Measurements from ENCODE around the gene ZHX3.

ZHX3 gene

DNA sequence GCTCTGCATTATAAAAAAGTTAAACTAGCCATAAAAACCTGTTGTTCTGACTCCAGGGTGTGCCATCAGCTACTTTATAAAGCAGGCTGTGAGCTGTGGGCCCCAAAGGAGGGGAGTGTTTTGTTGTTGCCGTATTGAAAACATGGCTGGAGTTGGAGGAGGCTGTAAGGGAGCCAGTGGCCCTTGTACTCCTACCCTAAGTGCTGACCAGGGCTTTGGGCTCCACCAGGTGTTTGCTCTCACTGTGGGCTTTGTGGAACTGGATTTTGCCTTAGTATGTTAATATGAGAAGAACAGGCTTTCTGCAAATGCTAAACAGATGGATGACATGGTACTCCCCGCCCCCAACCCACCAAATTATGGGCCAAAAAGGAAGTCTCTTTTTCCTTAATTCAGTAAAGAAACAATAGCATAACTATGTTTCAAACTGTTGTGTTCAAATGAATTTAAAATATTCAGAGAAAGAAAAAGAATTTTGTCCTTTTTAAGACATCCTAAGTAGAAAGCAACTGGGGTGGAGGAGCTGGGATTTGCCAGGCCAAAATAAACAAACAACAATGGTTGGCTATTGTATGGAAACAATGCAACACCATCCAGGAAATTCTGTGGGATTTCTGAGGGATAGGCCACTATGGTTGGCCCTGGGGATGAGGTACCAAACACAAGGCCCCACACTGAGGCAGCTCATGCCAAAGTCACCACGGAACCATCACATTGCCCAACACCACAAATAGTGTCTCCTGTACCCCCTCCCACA is 116.9 kb downstream of the ZHX3 start:
- no peak for DNase-seq

DNA sequence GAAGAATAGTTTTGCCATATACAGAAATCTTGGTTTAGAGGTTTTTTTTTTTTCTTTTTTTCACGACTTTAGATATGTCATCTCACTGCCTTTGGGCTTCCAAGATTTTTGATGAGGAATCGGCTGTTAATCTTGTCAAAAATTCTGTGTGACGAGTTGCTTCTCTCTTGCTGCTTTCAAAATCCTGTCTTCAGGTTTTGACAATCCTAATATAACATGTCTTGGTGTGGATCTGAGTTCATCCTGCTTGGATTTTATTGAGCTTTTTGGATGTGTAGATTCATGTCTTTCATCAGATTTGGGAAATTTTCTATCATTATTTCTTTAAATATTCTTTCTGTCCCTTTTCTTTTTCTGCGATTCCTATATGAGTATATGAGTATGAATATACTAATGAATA is 119.1 kb downstream of the ZHX3 start:
- no peak for DNase-seq

DNA sequence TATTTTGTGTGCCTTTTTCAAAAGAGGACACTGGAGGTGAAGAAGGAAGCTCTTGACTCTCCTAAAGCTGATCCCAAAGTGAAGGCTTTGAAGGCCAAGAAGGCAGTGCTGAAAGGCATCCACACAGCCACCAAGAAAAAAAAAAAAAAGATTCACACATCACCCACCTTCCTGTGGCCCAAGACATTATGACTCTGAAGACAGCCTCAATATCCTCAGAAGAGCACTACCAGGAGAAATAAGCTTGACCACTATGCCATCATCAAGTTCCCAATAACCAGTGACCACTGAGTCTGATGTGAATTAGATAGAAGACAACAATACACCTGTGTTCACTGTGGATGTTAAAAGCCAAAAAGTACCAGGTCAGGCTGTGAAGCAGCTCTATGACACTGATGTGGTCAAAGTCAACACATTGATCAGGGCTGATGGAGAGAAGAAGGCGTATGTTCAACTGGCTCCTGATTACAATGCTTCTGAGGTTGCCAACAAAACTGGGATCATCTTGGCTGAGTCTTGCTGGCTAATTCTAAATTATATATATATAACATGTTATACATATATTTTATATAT is 120.8 kb downstream of the ZHX3 start:
- DNase-seq = no peak

DNA sequence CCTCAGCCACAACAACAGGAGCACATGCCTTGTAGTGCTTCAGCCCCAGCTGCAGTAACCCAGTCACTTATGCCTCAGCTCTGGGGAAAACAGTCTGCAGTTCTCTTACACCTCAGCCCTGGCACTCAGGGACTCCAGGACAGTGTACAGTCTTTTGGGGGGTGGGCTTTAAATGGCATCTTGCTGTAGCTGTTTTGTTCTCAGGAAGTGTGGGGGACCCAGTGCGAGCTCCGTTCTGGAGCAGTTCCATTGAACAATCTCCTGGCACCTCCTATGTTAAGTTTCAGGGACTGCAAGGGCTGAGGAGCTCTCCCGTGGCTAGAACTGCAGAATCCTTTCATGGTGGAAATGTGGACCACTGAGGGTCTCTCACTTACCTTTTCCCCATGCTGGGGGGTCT is 125.0 kb downstream of the ZHX3 start:
- no peak for DNase-seq

DNA sequence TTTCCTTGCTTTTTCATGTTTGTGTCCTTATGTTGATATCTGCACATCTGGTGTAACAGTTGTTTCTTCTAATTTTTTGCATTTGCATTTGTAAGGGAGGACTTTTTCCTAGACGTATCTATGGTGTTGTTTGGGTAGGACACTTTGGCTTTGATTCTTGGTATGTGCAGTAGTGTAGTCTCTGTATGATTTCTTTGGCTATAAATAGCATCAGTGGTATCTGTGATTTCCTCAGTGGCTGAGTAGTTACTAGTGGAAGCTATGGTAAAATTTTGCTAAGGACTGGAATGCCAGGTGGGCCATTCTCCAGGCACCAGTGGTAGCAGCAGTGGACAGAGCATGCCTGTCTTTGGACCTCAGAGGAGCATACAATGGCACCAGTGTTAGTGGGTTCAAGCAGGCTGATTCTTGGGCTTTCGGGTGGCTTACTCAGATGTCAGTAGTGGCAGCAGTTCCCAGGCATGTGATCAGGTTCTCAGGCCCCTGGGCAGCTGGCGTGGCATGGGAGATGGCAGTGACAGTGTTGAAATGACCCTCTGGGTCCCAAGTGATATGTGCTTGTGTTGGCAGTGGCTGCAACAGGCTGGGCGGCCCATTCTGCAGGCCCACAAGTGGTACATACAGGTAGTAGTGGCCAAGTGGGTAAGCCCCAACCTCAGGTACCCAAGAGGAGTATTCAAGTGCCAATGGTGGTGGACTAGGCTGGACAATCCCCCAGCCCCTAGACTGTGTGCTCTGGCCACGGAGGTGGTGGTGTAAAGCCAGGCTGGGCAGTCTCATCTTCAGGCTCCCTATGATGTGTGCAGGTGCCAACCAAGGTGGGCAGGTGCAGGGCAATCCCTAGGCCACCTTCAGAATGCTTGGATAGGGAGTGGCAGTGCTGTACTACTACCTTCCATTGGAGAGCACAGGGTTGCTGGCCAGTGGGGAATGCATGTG is 125.7 kb downstream of the ZHX3 start:
- no peak for DNase-seq

DNA sequence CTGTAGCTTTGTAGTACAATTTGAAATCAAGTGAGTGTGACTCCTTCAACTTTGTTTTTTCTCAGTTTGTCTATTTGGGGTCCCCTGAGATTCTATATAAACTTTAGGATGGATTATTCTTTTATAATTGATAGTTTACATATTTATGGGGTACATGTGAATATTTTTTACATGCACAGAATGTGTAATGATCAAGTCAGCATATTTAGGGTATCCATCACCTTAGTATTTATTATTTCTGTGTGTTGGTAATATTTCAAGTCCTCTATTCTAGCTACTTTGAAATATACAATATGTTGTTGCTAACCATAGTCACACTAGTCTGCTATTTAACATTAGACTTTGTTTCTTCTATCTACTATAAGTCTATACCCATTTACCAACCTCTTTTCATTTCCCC is 129.9 kb downstream of the ZHX3 start:
- DNase-seq = no peak

DNA sequence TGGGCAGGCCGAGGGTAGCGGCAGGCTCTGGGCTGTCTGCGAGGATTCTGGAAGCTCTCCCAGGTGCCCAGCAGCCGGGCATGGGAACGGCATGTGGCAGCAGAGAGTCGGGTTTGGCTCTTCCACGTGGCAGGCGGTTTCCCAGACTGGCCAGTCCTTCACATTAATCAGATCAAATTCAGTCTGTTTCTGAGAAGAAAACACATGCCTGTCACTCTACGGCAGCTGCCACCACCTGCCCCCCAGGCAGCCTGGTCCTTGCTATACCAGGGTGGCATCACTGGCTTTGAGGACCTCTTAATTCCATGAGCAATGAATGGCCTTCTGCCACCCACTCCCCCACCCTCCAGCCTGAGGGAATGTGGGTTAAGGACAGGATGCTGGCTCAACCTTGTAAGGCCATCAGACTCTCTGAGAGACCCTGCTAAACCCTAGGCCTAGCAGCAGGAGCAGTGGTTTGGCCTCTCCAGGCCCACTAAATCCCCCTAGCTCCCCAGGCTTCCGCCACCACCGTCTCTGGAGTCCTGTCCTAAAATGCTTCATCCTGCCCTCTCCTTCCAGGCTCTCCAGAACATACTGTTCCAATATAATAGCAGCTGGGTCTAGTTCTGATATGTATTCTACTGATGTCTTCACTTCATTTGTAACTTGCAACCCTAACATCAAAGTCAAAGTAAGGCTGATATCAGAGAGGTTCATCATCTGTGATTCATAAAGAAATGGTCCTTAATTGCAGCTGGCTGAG is 132.3 kb downstream of the ZHX3 start:
- DNase-seq = peak in 36 of 51 donors; percentile 26 to 80 (median 58)

DNA sequence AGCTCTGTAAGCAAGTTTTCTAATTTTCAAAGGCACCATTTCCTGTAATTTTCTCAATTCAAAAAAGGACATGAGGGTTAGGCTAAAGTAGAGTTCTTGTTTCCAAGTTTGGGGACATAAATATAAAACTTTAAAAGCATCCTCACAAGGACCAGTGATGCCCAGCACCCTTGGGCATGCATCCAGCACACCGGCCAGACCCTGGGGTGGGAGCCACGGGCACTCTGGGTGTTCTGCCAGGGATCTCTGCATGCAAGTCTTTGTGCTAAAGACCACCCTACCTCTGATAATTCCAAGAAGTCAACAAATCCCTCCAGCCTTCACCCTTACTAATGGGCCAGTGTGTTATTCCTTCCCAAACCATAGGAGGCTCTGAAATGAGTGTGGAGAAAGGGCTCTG is 133.7 kb downstream of the ZHX3 start:
- DNase-seq = no peak

DNA sequence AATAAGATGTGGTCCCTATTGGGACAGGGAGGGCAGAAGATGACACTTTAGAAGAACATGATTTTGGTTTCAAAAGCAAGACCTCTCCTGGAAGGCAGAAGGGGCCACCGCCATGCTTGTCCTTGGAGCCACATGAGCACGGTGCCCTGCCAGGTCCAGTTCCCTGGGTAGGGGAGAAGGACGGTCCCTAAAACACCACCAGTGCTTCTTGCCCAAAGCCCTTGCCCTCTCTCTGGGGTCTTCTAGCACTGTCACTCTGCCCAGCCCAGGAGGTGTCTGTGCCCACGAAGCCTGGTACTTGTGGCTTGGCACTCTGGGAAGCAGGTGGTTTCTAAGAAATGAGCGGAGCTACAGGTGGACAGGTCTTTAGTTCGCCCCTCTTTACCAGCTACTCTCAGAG is 134.1 kb downstream of the ZHX3 start:
- DNase-seq = no peak

DNA sequence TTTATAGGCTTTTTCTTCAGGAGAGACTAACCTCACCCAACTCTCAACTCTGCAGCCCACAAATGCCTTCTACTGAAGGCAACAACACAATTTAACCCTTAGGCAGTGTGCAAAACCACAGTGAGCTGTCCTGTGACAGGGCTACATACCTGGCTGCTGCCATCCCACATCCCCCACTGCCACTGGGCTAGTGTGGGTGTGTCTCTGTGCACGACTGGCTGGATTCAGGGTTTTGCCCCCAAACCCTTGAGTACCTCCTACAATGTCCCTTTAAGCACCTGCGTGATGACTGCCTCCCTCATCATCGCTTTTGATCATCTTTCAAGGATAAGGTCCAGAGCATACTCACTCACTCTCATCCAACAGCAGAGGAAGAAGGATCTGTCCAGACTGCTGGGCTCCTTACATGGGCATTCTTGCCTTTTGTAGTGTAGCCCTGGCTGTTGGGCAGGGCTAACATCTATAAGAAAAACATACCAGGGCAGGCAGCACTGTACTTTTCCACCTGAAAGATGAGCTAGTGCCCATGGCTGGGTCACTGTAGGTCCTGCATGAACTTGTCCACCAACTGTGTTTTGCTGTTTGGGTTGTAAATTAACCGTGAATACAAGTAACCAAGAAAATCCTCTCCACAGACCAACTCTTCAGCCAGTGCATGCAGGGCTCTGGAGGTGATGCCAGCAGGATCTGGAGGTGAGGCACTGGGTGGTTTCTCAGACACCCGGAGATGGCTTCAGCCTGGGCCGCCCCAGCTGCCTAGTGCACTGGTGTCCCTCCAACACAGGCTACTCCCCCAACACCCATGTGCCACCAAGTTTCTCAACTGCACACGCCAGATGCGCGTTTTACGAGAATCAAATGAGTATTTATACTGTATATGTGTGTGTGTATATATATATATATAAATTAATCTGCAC is 135.0 kb downstream of the ZHX3 start:
- DNase-seq = no peak

DNA sequence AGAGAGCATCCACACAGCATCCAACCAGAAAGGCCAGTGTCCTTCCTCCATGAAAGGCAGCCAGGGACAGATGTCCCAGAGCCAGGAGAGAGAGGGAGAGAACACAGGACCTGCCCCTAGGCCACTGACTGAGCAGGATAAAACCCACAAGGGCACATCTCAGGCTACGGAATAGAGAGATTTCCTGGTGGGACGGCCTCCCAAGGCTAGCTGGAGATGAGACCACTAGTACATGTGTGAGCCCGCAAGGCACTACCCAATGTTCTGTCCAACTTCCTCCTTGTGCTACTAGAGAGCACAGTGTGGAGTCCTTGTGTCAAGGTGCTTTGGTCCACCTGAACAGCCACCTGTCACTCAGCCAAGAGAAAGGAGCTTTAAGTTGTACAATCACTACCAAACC is 136.0 kb downstream of the ZHX3 start:
- no peak for DNase-seq

DNA sequence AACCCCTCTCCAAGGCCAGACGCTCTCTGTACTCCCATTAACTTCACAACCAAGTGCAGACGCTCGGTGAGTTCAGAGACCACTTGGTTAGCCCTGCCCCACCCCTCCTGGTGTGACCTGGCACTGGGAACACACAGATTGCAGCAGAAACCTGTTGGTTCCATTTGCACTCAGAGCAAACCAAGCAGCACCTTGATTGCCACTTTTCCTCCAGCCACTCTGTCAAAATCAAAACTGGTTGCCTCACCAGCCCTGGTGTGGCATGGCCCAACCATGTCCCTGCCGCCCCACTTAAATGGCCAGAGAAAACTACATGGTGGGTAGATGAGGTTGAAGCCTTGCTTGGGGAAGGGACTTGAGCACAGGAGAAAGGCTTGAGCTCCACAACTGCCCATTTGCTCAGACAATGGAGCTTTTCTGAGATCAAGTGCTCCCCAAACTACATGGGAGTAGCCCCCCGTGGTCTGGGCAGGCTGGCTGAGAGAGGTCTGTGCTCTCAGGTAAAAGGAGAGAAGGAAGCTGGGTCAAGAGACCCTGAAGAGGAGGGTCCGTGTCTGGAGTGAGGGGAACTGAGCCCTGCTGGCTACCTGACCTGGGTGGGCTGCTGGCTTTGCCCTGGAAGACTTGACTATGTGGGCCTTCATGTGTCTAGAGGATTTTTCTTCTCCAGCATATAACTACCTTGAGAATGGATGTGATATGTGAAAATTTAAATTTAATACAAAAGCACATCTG is 136.8 kb downstream of the ZHX3 start:
- DNase-seq = no peak

DNA sequence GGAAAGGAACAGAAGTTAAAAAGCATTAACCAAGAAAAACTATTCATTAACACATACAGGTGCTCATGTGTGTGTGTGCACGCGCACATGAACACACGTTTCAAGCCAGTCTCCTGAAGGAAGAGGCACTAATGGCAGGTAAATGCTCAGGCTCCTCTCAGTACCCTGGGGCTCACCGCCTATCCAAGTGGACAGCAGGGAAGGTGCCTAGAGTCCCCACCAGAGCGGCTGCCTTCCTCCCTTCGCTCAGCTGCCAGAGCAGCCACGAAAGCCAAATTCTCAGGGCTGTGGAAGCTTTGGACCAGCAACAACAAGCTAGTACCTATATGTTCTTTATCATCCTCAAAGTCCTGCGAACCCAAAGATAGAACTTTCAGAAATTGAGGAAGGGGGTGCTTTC is 137.6 kb downstream of the ZHX3 start:
- no peak for DNase-seq

DNA sequence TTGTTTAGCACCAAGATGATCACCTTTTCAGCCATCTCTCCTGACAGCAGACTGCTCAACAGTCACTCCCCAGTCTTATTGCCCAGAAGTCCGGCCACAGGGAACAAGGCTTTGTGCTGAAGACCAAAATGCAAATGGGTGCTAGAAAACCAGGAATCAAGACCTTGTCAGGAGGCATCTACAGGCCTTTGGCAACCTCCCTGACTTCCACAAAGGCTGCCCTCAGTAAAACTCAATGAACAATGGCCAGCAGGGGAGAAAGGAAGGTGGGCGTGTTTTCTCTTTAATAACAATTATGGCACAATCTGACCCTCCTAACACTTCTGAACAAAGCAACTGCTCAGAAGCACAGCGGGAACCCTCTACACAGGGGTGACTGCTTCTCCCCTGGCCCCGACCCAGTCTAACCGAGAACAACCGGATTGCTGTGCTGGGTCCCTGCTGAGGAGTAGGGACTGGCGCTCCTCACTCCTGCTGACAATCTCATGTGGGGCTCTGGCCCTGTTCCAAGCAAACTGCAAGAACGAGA is 138.6 kb downstream of the ZHX3 start:
- peak in 32 of 51 donors; percentile 23 to 87 (median 48) for DNase-seq

DNA sequence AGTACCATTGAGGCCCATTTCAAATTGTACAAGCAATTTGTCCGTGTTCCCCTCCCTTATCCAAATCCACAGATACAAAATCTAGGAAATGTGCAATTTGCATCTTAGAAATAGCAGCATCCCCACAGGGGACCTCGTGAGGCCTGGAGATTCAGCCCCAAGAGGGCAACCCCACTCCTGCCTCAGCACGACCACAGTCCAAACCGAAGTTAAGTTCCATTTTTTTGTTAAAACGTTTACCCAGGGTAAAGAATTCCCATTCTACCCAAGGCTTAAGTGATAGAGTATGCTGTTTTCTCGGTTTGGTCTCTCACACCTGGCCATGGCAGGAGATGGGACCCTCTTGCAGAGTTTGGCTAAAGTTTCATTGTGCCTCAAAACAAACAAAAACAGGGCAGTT is 139.0 kb downstream of the ZHX3 start:
- DNase-seq = no peak

DNA sequence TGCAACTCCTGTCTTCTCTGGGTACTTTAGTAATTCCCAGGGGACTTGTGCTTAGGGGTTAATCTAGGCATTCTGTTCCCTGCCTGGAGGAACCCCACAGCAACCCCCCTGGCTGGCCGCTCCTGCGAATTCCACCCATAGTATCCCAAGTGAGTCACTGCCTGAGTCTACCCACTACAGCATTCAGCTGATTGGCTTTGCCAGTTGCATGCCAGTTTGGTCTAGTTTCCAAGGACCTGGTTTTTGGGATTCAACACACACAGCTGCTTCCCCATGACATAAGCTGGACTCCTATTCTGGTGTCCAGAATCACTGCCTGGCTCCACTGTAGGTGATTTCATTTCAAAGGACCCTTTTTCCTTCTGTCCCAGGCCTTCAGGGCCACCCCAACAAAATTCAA is 139.9 kb downstream of the ZHX3 start:
- DNase-seq = peak in 25 of 51 donors; percentile 17 to 72 (median 41)

DNA sequence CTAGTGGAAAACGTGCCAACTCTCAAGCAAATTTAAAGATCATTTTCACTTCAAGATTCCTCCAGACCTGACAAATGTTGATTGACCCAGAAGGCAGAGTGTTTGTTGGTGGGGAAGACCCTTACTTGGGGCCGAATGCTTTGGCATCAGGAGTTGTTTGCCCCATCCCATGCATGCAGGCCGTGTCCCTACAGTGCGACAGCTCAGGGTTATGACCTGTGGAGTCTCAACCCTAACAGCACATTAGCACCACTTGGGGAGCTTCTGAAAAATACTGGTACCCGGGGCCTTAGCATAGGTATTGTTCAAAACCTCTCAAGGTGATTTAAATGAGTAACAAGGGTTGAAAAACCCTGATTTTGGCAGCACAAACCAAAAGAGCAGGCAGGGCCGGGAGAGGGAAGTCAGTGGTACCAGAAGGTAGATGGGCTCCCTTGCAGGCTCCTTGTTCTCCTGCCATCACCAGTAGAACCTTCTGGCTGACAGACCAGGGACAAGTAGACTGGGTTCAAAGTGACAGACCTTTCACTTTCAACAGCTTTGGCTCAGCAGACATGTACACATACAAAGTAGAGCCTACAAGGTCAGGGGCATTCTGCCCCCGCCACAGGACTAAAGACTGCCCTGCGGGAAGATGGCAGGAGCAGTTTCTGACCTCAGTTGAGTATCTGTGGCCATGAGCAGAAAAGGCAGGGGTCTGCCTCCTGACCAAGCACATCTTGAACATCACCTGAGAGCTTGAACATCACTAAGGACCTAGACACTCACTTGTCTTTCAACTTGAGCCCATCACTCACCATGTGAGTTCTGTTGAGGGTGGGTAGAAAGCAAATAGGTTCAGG is 140.6 kb downstream of the ZHX3 start:
- no peak for DNase-seq

DNA sequence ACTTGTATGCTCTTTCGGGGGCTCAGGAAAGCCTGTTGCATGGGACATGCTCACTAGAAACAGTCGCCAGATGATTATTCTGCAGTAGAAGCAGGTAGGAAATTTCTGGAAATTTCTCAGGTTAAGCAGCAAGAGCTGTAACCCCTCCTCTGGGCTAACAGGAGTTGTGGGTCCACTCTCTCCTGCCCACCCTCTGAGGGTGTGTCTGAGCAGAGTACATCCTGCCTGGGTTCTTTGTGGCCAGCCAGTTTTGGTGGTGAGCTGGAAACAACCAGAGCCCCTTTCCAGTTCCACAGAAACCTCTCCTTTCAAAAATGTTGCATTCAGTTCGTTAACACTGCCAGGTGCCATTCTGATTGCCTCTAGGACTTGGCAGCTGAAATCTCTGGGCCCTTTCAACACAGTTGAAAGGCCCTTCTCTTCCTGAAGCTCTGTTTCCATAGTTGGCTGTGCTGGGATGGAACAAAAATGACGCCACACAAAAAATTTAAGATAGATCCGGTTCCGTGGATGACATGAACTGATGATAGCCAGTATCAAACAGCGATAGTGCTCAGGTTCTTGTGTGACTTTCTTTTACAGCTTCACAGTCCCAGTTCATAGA is 141.7 kb downstream of the ZHX3 start:
- DNase-seq = peak in 5 of 51 donors; percentile 19 to 36 (median 29)

Data from hypothalamus (tissue), 51 donors.